Testis (tissue), 2 donors: Measurements from ENCODE around the gene UNC5B.

Experiments
- POLR2A ChIP-seq: fragments of 450-650 bp; IDR thresholded peaks from one replicate; pipeline ENCODE4 v1.6.1; 2017; ENCODE audit warnings: antibody characterized with exemption, mild to moderate bottlenecking, moderate library complexity
- TF ChIP-seq, protein P1 (sequence below), 3 experiments: fragments of 450-650 bp in 2 of 3; fragments of 200-600 bp in 1 of 3; sonication (generic) in 1 of 3; IDR thresholded peaks; one replicate each; pipeline ENCODE4 v1.5.1; 2016 to 2019; ENCODE audit warnings: antibody characterized with exemption in 3 of 3, mild to moderate bottlenecking in 2 of 3, moderate library complexity in 1 of 3

DNA sequence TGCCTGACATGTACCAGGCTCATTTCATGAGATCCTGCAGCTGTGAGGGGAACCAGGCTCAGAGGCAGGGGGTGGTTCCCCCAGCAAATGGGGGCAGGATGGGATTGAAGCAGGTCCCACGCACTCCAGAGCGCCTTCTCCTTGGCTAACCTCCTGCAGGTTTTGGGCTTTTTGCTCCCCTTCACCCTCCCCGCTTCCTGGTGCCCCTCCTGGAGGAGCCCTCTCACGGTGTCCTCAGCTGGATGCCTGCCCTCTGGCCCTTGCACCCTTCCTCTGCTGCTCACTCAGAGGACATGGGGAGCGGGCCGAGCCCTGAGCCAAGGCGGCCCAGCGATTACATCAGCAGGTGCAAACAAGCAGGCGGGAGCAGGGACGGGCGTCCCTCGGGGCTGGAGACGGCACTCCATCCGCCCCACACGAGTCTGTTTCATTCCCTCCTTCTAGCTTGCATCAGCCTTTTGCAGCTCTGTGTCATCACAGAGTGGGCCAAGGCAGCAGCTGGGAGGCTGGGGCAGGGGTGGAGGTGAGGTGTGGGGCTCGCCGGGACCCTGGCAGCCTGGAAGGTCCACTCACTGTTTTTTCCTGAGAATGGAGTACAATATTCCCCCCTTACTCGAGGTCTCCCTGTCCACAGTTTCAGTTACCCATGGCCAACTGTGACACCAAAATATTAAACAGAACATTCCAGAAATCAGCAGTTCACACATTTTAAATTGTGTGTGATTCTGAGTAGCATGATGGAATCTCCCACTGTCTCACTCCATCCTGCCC is 54.0 kb downstream of the UNC5B start:
- TF ChIP-seq, protein P1, sequence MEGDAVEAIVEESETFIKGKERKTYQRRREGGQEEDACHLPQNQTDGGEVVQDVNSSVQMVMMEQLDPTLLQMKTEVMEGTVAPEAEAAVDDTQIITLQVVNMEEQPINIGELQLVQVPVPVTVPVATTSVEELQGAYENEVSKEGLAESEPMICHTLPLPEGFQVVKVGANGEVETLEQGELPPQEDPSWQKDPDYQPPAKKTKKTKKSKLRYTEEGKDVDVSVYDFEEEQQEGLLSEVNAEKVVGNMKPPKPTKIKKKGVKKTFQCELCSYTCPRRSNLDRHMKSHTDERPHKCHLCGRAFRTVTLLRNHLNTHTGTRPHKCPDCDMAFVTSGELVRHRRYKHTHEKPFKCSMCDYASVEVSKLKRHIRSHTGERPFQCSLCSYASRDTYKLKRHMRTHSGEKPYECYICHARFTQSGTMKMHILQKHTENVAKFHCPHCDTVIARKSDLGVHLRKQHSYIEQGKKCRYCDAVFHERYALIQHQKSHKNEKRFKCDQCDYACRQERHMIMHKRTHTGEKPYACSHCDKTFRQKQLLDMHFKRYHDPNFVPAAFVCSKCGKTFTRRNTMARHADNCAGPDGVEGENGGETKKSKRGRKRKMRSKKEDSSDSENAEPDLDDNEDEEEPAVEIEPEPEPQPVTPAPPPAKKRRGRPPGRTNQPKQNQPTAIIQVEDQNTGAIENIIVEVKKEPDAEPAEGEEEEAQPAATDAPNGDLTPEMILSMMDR (IDR thresholded peaks at IDR 0.05) = no peak
- no peak for TF ChIP-seq POLR2A
